H1 (cell line): ENCODE data around the gene SLC6A19. TPM values are rescaled to one million over a fixed set of nuclear protein-coding genes. Genes with fewer than 3 reads are reported as not detected.

Experiments
- CTCF ChIA-PET: fragments of 300-600 bp; sonication (Branson Sonifier 250); formaldehyde crosslinking; loops from one replicate; lab custom pipeline; 2021; ENCODE audit not compliant: partially characterized antibody; lab: Charles Lee
- POLR2A ChIA-PET: fragments of 300-600 bp; sonication (Branson Sonifier 250); formaldehyde crosslinking; loops from one replicate; lab custom pipeline; 2021; ENCODE audit warnings: inconsistent platforms; ENCODE audit not compliant: partially characterized antibody; lab: Charles Lee
- DNase-seq, 2 experiments: peaks; one replicate each; pipeline versions ENCODE4 v3.0.0 to v3.0.0-alpha.2; 2010 to 2022; ENCODE audit warnings: low spot score in 2 of 2, low read depth in 1 of 2, mixed read lengths in 1 of 2
- FAIRE-seq: peaks from 2 replicates; lab custom pipeline; 2011; peaks lifted over from hg19 to GRCh38; lab: Jason Lieb, UNC
- H2AFZ ChIP-seq: 2 replicates; pipeline ENCODE4 v1.8.1; 2012; ENCODE audit warnings: low read length, inconsistent platforms
- H2AK5ac ChIP-seq: 2 replicates; pipeline ENCODE4 v1.6.1; 2013; ENCODE audit warnings: low read depth, low read length
- H2BK120ac ChIP-seq: replicated peaks from 2 replicates; pipeline ENCODE3; 2013; ENCODE audit warnings: low read depth, low read length, inconsistent platforms
- H2BK12ac ChIP-seq: 2 replicates; pipeline ENCODE4 v1.6.1; 2013; ENCODE audit warnings: low read depth, low read length
- H2BK15ac ChIP-seq: 2 replicates; pipeline ENCODE4 v1.6.1; 2013; ENCODE audit warnings: low read length
- H2BK20ac ChIP-seq: 2 replicates; pipeline ENCODE4 v1.6.1; 2013; ENCODE audit warnings: low read length
- H2BK5ac ChIP-seq: 2 replicates; pipeline ENCODE4 v1.6.1; 2013; ENCODE audit warnings: low read depth, low read length
- H3K14ac ChIP-seq: 2 replicates; pipeline ENCODE4 v1.6.1; 2013; ENCODE audit warnings: inconsistent platforms; ENCODE audit not compliant: insufficient read length
- H3K18ac ChIP-seq: 2 replicates; pipeline ENCODE4 v1.6.1; 2013; ENCODE audit warnings: low read length; ENCODE audit errors: extremely low read depth
- H3K23ac ChIP-seq: 2 replicates; pipeline ENCODE4 v1.6.1; 2013; ENCODE audit warnings: inconsistent platforms; ENCODE audit not compliant: insufficient read length
- H3K23me2 ChIP-seq: 2 replicates; pipeline ENCODE4 v1.6.1; 2013; ENCODE audit warnings: low read depth, low read length
- H3K27ac ChIP-seq: 2 replicates; pipeline ENCODE4 v1.6.1; 2011; ENCODE audit warnings: low read depth, low read length, inconsistent platforms
- H3K27me3 ChIP-seq, 4 experiments: replicated peaks in 1 of 4; 1 replicate in 1 of 4; 2 replicates in 3 of 4; pipeline versions ENCODE4 v1.6.1 to v1.8.1; 2011 to 2013; ENCODE audit warnings: low read length in 3 of 4, mild to moderate bottlenecking in 3 of 4, inconsistent platforms in 2 of 4, mixed read lengths in 2 of 4, moderate library complexity in 1 of 4; ENCODE audit not compliant: control insufficient read depth in 3 of 4, insufficient read depth in 3 of 4; ENCODE audit errors: extremely low read depth in 1 of 4
- H3K36me3 ChIP-seq, 4 experiments: 2 replicates each; pipeline versions ENCODE4 v1.6.1 to v1.8.1; 2011 to 2013; ENCODE audit warnings: mild to moderate bottlenecking in 4 of 4, low read length in 3 of 4, moderate library complexity in 2 of 4, control low read depth in 1 of 4, inconsistent platforms in 1 of 4; ENCODE audit not compliant: insufficient read depth in 4 of 4, control insufficient read depth in 2 of 4
- H3K4ac ChIP-seq: replicated peaks from 2 replicates; pipeline ENCODE3; 2013; ENCODE audit warnings: low read length, low read depth, mixed read lengths, inconsistent platforms; ENCODE audit not compliant: insufficient read length
- H3K4me1 ChIP-seq, 4 experiments: replicated peaks in 1 of 4; 1 replicate in 1 of 4; 2 replicates in 3 of 4; pipeline versions ENCODE4 v1.6.1 to v1.8.1; 2011 to 2013; ENCODE audit warnings: low read length in 3 of 4, inconsistent platforms in 2 of 4, mixed read lengths in 1 of 4; ENCODE audit not compliant: insufficient read depth in 4 of 4, control insufficient read depth in 3 of 4
- H3K4me2 ChIP-seq, 2 experiments: 2 replicates each; pipeline versions ENCODE4 v1.6.1 to v1.8.1; 2011 to 2013; ENCODE audit warnings: low read depth in 2 of 2, low read length in 2 of 2, control low read depth in 1 of 2, inconsistent platforms in 1 of 2, mild to moderate bottlenecking in 1 of 2; ENCODE audit not compliant: insufficient read depth in 1 of 2
- H3K4me3 ChIP-seq, 4 experiments: fragments of 200-600, 300-600 bp in 1 of 4; sonication (generic), shearing (Covaris generic), sonication (Bioruptor Twin) in 1 of 4; 2 replicates each; pipeline versions ENCODE4 v1.5.1 to v1.8.1; 2011 to 2016; ENCODE audit warnings: low read length in 4 of 4, low read depth in 3 of 4, control low read depth in 2 of 4, inconsistent platforms in 2 of 4, mild to moderate bottlenecking in 2 of 4, mixed read lengths in 1 of 4, moderate library complexity in 1 of 4; ENCODE audit not compliant: insufficient read depth in 2 of 4; ENCODE audit errors: extremely low read depth in 1 of 4
- H3K56ac ChIP-seq: replicated peaks from 2 replicates; pipeline ENCODE3; 2013; ENCODE audit warnings: low read depth, mild to moderate bottlenecking, mixed read lengths, low read length, inconsistent platforms; ENCODE audit not compliant: insufficient read length
- H3K79me1 ChIP-seq: 2 replicates; pipeline ENCODE4 v1.6.1; 2013; ENCODE audit warnings: low read depth, low read length, control low read depth
- H3K79me2 ChIP-seq, 2 experiments: 2 replicates each; pipeline versions ENCODE4 v1.6.1 to v1.8.1; 2012 to 2013; ENCODE audit warnings: low read length in 2 of 2, mild to moderate bottlenecking in 2 of 2, inconsistent platforms in 1 of 2; ENCODE audit not compliant: insufficient read depth in 2 of 2, control insufficient read depth in 1 of 2
- H3K9ac ChIP-seq, 4 experiments: replicated peaks in 1 of 4; 1 replicate in 1 of 4; 2 replicates in 3 of 4; pipeline versions ENCODE4 v1.6.1 to v1.8.1; 2011 to 2013; ENCODE audit warnings: low read depth in 3 of 4, low read length in 3 of 4, control low read depth in 2 of 4, mild to moderate bottlenecking in 2 of 4, moderate library complexity in 2 of 4, inconsistent platforms in 1 of 4; ENCODE audit errors: extremely low read depth in 1 of 4
- H3K9me3 ChIP-seq, 2 experiments: 2 replicates each; pipeline versions ENCODE4 v1.6.1 to v1.8.1; 2012 to 2013; ENCODE audit warnings: mild to moderate bottlenecking in 2 of 2, moderate library complexity in 2 of 2, control low read depth in 1 of 2, inconsistent platforms in 1 of 2, low read depth in 1 of 2, low read length in 1 of 2, mixed read lengths in 1 of 2; ENCODE audit not compliant: insufficient read depth in 2 of 2
- H4K20me1 ChIP-seq, 2 experiments: replicated peaks in 1 of 2; 2 replicates each; pipeline versions ENCODE3 to v1.8.1; 2011 to 2013; ENCODE audit warnings: inconsistent platforms in 2 of 2, low read length in 2 of 2, mild to moderate bottlenecking in 1 of 2; ENCODE audit not compliant: insufficient read depth in 2 of 2, control insufficient read depth in 1 of 2
- H4K5ac ChIP-seq: 2 replicates; pipeline ENCODE4 v1.6.1; 2013; ENCODE audit warnings: low read length, low read depth, mixed read lengths, inconsistent platforms; ENCODE audit not compliant: insufficient read length
- H4K8ac ChIP-seq: 2 replicates; pipeline ENCODE4 v1.8.0; 2013; ENCODE audit warnings: mild to moderate bottlenecking, moderate library complexity, low read length, inconsistent platforms; ENCODE audit not compliant: insufficient read depth; ENCODE audit errors: extremely low read depth
- H4K91ac ChIP-seq: replicated peaks from 2 replicates; pipeline ENCODE3; 2013; ENCODE audit warnings: low read length, mixed read lengths, inconsistent platforms; ENCODE audit not compliant: insufficient read length
- SIN3A ChIP-seq, 2 experiments: IDR thresholded peaks in 1 of 2; conservative IDR thresholded peaks in 1 of 2; 2 replicates each; pipeline ENCODE4 v1.6.1; 2011 to 2012; ENCODE audit warnings: low read length in 2 of 2, improper control_type of control experiment in 1 of 2, low read depth in 1 of 2, mild to moderate bottlenecking in 1 of 2
- WGBS, 2 experiments: shearing (Covaris generic) in 1 of 2; methylation state at CpG; one replicate each; pipeline versions ENCODE4 v1.1.6 to v1.1.7; 2013 to 2015; ENCODE audit warnings: low lambda C conversion rate in 2 of 2, mixed read lengths in 2 of 2, inconsistent platforms in 1 of 2, low coverage in 1 of 2, missing lambda C conversion rate in 1 of 2; ENCODE audit not compliant: insufficient replicate concordance in 2 of 2, insufficient coverage in 1 of 2, insufficient read length in 1 of 2; ENCODE audit errors: extremely low coverage in 1 of 2, missing lambda C conversion rate in 1 of 2; 5-methylcytosine and 5-hydroxymethylcytosine counted together
- polyA plus RNA-seq, 7 experiments: library from polyadenylated mRNA; depleted of rRNA in 3 of 7; stranded (reverse) in 5 of 7; unstranded in 2 of 7; fragments of >200 nt in 5 of 7; fragments of 200-250 nt in 2 of 7; gene quantifications; 1 replicate in 5 of 7; 2 replicates in 1 of 7; 4 replicates in 1 of 7; pipeline versions ENCODE4 v1.2.1 to v1.2.3, GENCODE V29; 2011 to 2013; ENCODE audit warnings: missing spikeins in 2 of 7, mixed read lengths in 2 of 7
- total RNA-seq: library from RNA; stranded (reverse); fragmentation: NEBNext Ultra II Directional; extraction: Animal tissue kit (Norgen Biotek cat#: 25700); gene quantifications from 2 replicates; pipeline ENCODE4 v1.2.1, GENCODE V29; 2021
- TF ChIP-seq, protein P1 (sequence below): IDR thresholded peaks from 2 replicates; pipeline ENCODE4 v1.6.1; 2011; ENCODE audit warnings: low read length, improper control_type of control experiment
- TF ChIP-seq, protein P2 (sequence below): IDR thresholded peaks from 2 replicates; pipeline ENCODE4 v1.6.1; 2012; ENCODE audit warnings: inconsistent platforms

Gene SLC6A19
- total and polyA plus RNA-seq, 2 of the 8 experiments (the other 6 are each of a cell fraction or from before 2014, with no cell fraction given): 0.02 TPM; not detected in 1

DNA sequence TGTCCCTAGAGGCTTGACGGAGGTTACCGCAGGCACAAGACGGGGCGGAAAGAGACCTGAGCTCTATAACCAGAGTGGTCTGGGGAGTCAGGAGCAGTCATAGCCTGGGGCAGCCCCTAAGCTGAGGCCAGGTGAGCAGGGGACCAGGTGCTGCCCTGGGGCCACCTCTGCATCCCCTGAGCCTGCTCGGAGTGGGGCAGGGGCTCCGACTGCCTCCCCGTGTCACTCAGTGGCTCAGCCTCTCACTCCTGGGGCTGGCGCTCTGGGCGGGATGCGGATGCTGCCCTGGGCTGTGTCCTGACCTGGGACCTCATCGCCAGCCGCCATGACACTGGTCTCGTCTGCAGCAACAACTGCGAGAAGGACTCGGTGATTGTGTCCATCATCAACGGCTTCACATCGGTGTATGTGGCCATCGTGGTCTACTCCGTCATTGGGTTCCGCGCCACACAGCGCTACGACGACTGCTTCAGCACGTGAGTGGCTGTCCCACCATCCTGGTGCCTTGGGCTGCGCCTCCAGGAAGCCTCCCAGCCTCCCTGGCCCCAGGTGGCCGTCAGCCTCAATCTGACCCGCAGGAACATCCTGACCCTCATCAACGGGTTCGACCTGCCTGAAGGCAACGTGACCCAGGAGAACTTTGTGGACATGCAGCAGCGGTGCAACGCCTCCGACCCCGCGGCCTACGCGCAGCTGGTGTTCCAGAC lies 15.0 kb downstream of the SLC6A19 start:
- Histone ChIP-seq H3K23me2 (no peaks in the 10 kb centered on the region), H4K5ac (no peak overlapping the region), H2BK5ac (peak overlapping the region; percentile 35; the same call in 1 of the 2 replicates), H3K14ac (no peak overlapping the region), H3K27ac (no peak overlapping the region), H4K8ac (no peak overlapping the region; the same call in 1 of the 2 replicates), H3K56ac (no peak overlapping the region), H3K4me2 (no peak overlapping the region), H3K27me3 (no peaks in the 10 kb centered on the region; a peak in 1 of 7 replicates), H2AK5ac (no peak overlapping the region), H3K9me3 (peaks cover 0 to 2% of the 10 kb centered on the region in 2 experiments; a peak in 1 of 4 replicates), H4K20me1 (peaks cover 3 to 6% of the 10 kb centered on the region in 2 experiments), H3K4ac (no peak overlapping the region), H3K9ac (no peak overlapping the region), H3K18ac (no peak overlapping the region), H3K4me3 (no peak overlapping the region), H2AFZ (no peak overlapping the region), H2BK120ac (no peak overlapping the region), H4K91ac (no peak overlapping the region), H3K23ac (no peak overlapping the region), H2BK20ac (no peak overlapping the region), H3K79me2 (no peaks in the 10 kb centered on the region), H3K4me1 (peaks cover 0 to 2% (median 0%) of the 10 kb centered on the region in 4 experiments; a peak in 2 of 7 replicates), H2BK15ac (no peak overlapping the region), H3K36me3 (no peaks in the 10 kb centered on the region), H3K79me1 (no peaks in the 10 kb centered on the region), H2BK12ac (no peak overlapping the region; the same call in 1 of the 2 replicates)
- POLR2A ChIA-PET: interaction anchor here (0.6 kb wide), 1 partner anchor 723 kb away, joined by 4 read pairs; no protein-coding TSS in a partner anchor
- DNase-seq: no peak
- FAIRE-seq: no peak
- WGBS, 2 experiments: 94% methylated on average over 38 of the region's 38 CpGs; no CpG with 5 or more reads in 1 of the 2 experiments
- CTCF ChIA-PET: interaction anchor here (0.7 to 2.1 kb wide), 6 partner anchors 10 to 49 kb away, joined by 3 to 7 read pairs (median 5); no protein-coding TSS in a partner anchor
- TF ChIP-seq, protein P1, sequence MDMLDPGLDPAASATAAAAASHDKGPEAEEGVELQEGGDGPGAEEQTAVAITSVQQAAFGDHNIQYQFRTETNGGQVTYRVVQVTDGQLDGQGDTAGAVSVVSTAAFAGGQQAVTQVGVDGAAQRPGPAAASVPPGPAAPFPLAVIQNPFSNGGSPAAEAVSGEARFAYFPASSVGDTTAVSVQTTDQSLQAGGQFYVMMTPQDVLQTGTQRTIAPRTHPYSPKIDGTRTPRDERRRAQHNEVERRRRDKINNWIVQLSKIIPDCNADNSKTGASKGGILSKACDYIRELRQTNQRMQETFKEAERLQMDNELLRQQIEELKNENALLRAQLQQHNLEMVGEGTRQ: no peak
- TF ChIP-seq, protein P2, sequence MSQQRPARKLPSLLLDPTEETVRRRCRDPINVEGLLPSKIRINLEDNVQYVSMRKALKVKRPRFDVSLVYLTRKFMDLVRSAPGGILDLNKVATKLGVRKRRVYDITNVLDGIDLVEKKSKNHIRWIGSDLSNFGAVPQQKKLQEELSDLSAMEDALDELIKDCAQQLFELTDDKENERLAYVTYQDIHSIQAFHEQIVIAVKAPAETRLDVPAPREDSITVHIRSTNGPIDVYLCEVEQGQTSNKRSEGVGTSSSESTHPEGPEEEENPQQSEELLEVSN: no peak
- TF ChIP-seq SIN3A (conservative IDR thresholded peaks at IDR 0.05 in 1 of 2, IDR thresholded peaks at IDR 0.05 in 1 of 2; ENCODE audit: low read depth in 1 of 2, low read length in 2 of 2): no peak
